Measurements from ENCODE around the gene NID1. TPM values are rescaled to one million over a fixed set of nuclear protein-coding genes. Genes with fewer than 3 reads are reported as not detected.

Gene NID1
- total RNA-seq, 1 experiment from 2014 or later: 0.32 TPM

DNA sequence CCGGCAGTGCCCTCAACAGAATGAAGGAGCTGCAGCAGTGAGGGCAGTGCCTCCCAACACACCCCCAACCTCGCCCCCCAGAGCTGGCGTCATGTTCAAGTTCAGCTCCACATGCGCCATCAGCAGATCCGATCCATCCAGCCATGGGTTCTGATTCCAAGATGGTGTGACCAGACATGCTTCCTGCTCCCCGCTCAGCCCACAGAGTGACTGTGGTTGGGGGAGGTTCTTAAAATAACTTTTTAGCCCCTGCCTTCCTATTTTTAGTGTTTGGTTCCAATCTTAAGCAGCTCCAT is 47.4 kb upstream of the NID1 start:
- DNase-seq (ENCODE audit: low read depth, low spot score): no peak
- H2AFZ ChIP-seq (ENCODE audit: low read depth, low read length, poor library complexity, severe bottlenecking): no peak overlapping the region
- ChIA-PET POLR2A (no interaction called here), CTCF (no interaction called here), RAD21 (ENCODE audit: low non-redundant PET in 1 of 2, low total read pairs in 2 of 2, uncharacterized antibody in 2 of 2, unreplicated experiment in 2 of 2) (no interaction called here)
- no peaks in the 10 kb centered on the region for H3K27me3 ChIP-seq (ENCODE audit: insufficient read depth, low read length)
- intact Hi-C loops (cut with micrococcal nuclease): no loop called here
- no peaks in the 10 kb centered on the region for H3K9me3 ChIP-seq (ENCODE audit: control insufficient read depth in 1 of 2, insufficient read depth in 1 of 2, low read depth in 1 of 2, low read length in 2 of 2)
- no peak overlapping the region for H3K9ac ChIP-seq (ENCODE audit: low read length)
- ATAC-seq: no peak
- no peak overlapping the region for H3K4me2 ChIP-seq (ENCODE audit: low read length)
- no TSS peak for BruUV-seq (replicated peaks)
- TF ChIP-seq, protein P1, sequence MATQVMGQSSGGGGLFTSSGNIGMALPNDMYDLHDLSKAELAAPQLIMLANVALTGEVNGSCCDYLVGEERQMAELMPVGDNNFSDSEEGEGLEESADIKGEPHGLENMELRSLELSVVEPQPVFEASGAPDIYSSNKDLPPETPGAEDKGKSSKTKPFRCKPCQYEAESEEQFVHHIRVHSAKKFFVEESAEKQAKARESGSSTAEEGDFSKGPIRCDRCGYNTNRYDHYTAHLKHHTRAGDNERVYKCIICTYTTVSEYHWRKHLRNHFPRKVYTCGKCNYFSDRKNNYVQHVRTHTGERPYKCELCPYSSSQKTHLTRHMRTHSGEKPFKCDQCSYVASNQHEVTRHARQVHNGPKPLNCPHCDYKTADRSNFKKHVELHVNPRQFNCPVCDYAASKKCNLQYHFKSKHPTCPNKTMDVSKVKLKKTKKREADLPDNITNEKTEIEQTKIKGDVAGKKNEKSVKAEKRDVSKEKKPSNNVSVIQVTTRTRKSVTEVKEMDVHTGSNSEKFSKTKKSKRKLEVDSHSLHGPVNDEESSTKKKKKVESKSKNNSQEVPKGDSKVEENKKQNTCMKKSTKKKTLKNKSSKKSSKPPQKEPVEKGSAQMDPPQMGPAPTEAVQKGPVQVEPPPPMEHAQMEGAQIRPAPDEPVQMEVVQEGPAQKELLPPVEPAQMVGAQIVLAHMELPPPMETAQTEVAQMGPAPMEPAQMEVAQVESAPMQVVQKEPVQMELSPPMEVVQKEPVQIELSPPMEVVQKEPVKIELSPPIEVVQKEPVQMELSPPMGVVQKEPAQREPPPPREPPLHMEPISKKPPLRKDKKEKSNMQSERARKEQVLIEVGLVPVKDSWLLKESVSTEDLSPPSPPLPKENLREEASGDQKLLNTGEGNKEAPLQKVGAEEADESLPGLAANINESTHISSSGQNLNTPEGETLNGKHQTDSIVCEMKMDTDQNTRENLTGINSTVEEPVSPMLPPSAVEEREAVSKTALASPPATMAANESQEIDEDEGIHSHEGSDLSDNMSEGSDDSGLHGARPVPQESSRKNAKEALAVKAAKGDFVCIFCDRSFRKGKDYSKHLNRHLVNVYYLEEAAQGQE (IDR thresholded peaks at IDR 0.05; ENCODE audit: low read depth): no peak
- no peak for TF ChIP-seq SRF (IDR thresholded peaks at IDR 0.05; ENCODE audit: low read depth)
- no peak for TF ChIP-seq RAD21 (IDR thresholded peaks at IDR 0.05; ENCODE audit: low read depth)
- TF ChIP-seq ZNF274 (IDR thresholded peaks at IDR 0.05; ENCODE audit: low read depth, low read length): no peak
- no peak for TF ChIP-seq FOSL1 (IDR thresholded peaks at IDR 0.05; ENCODE audit: low read depth)
- TF ChIP-seq CEBPB (IDR thresholded peaks at IDR 0.05; ENCODE audit: low read depth): no peak
- TF ChIP-seq EZH2phosphoT487 (IDR thresholded peaks at IDR 0.05; ENCODE audit: borderline replicate concordance): no peak
- no peak for TF ChIP-seq POLR2A (IDR thresholded peaks at IDR 0.05; ENCODE audit: borderline replicate concordance, extremely low read depth, insufficient read depth, insufficient read length)
- no peak for TF ChIP-seq EGR1 (IDR thresholded peaks at IDR 0.05; ENCODE audit: low read depth)
- TF ChIP-seq SP1 (IDR thresholded peaks at IDR 0.05; ENCODE audit: low read depth): no peak
- no peak for TF ChIP-seq TCF7L2 (IDR thresholded peaks at IDR 0.05; ENCODE audit: borderline replicate concordance, extremely low read depth, insufficient read depth, insufficient read length)
- TF ChIP-seq EZH2 (IDR thresholded peaks at IDR 0.05): no peak
- TF ChIP-seq CBX3 (IDR thresholded peaks at IDR 0.05; ENCODE audit: low read depth): no peak
- H3K27ac ChIP-seq (ENCODE audit: low read depth, low read length): no peak overlapping the region
- H3K36me3 ChIP-seq (ENCODE audit: control insufficient read depth in 1 of 2, insufficient read depth in 2 of 2, low read length in 2 of 2): no peaks in the 10 kb centered on the region
- no peaks in the 10 kb centered on the region for H3K9me2 ChIP-seq (ENCODE audit: insufficient read depth)
- no peaks in the 10 kb centered on the region for H3K79me2 ChIP-seq (ENCODE audit: insufficient read depth, low read length)
- H3K4me1 ChIP-seq (ENCODE audit: control insufficient read depth in 1 of 2, insufficient read depth in 2 of 2, low read length in 2 of 2): peaks cover 0 to 3% of the 10 kb centered on the region in 2 experiments; a peak in 1 of 4 replicates
- no peak overlapping the region for H3K4me3 ChIP-seq (replicated peaks in 1 of 2; ENCODE audit: low read depth in 1 of 2, low read length in 2 of 2)
- no peaks in the 10 kb centered on the region for H4K20me1 ChIP-seq (ENCODE audit: insufficient read depth)

Measured in HCT116 (cell line).